ENCODE results near the gene STEAP1B.

Gene STEAP1B

GRCh38 chr7:22397981-22398380 lies 102.0 kb downstream of the STEAP1B start:
- DNase-seq, result no peak

- no peak for DNase-seq
Observed at GRCh38 chr7:22395222-22395621, 104.8 kb downstream of the STEAP1B start.

- DNase-seq, result no peak
Observed at GRCh38 chr7:22394739-22395138, 105.2 kb downstream of the STEAP1B start.

DNA sequence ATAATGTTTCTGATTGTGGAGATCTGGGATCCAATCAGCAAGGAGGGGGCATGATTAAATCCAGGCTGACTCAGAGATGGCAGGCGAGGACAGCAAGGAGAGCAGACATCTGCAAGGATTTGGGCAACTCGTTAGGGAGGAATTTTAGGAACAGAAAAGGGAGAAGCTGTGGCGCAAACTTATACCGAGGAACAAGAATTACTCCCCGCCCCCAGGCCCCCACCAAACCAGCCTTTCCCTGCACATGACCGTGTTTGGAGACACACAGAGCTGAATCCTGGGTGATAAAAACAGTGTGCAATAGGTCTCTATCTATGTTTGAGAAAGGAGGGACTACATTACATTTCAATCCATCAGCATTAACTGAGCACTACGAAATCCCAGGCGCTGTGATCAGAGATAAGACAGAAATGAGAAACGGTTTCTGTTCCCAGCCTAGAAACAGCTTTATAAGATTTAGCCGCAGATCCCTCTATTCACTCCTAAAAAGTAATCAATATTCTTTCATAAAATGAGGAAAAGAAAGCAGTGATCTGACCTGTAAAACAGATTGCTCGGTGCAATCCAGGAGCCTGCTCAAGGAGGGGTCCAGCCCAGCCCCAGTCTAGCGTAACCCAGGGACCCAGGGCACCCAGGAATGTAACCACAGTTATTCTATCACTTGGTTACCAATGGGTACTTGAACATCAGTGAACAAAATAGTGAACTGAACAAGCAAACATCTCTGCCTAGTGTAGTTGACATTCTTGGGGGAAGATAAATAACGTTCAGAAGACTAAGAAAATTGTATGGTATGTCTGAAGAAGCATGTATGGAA lies 105.9 kb downstream of the STEAP1B start:
- DNase-seq, result no peak

DNA sequence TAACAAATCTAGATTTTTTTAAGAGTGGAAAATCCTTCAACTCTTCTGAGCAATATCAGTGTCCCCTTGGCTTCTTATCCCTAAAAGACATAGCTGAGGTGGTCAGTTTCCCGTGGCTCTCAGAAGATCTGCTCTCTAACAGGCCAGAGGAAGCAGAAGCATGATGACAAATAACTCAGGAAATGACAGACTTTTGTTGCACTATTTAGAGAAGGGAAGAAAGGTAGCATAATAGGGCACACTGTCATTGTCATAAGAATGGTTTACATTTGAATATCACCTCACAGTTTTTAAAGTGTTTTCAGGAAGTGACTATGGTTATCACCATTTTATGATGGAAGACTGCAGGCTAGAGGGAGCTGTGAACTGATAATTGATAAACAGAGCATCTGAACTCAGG lies 109.5 kb downstream of the STEAP1B start:
- no peak for DNase-seq

- DNase-seq, result no peak
Observed at GRCh38 chr7:22389892-22390291, 110.1 kb downstream of the STEAP1B start.

DNA sequence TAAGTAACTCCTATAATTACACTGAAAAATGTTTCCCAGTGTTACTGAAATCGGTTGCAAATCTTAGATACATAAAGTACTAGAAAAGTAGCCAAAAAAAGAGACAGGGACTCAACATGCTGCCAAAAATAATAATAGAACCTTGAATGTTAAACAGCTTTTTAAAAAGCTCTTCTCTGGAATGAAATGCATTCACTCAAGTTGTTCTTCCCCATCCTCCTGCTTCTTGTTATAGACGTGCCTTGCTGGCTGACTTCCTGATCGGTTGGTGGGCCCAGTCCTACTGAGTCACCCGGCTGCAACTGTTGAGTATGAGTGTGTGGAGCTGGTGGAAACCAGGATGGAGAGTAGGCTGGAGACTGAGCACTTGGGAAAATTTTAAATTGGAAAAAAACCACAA lies 112.4 kb downstream of the STEAP1B start:
- DNase-seq, result no peak

DNA sequence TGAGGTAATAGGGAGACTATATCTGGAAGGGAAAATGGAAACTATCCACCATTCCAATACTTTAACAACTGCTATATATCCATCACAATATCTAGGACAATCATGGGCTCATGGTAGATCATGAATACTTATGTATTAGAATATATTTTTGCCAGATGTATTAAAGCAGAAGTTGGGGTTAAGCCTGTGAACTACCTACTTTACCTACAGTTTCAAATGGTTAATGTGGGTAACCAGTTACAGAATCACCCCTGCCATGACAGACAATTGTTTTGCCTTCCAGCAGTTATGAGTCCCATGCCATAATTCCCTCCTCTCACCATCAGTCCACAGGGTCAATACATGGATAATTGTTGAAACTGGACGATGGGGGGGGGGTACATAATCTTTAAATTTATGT lies 113.1 kb downstream of the STEAP1B start:
- no peak for DNase-seq

- DNase-seq, result no peak
Observed at GRCh38 chr7:22386206-22386858, 113.7 kb downstream of the STEAP1B start.

GRCh38 chr7:22385326-22385725 lies 114.7 kb downstream of the STEAP1B start:
- DNase-seq, result no peak

DNA sequence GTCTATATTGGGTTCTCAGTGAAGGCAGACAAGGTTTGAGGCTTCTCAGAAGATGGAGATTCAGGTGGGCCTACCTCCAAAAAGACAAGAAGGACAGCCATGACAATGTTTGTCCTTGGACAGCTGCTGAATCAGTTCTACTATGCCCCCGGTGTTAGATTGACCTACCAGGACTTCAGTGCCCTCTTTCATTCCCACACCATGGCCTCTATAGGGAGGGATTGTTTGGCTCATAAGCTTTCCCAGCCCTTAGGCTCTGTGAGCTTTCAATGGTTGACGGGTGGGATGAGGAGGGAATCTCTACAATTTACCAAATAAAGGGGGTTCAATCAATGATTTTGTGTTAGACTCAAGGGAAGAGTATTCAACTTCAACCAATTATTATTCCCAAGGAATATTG lies 119.7 kb downstream of the STEAP1B start:
- DNase-seq, result no peak

DNA sequence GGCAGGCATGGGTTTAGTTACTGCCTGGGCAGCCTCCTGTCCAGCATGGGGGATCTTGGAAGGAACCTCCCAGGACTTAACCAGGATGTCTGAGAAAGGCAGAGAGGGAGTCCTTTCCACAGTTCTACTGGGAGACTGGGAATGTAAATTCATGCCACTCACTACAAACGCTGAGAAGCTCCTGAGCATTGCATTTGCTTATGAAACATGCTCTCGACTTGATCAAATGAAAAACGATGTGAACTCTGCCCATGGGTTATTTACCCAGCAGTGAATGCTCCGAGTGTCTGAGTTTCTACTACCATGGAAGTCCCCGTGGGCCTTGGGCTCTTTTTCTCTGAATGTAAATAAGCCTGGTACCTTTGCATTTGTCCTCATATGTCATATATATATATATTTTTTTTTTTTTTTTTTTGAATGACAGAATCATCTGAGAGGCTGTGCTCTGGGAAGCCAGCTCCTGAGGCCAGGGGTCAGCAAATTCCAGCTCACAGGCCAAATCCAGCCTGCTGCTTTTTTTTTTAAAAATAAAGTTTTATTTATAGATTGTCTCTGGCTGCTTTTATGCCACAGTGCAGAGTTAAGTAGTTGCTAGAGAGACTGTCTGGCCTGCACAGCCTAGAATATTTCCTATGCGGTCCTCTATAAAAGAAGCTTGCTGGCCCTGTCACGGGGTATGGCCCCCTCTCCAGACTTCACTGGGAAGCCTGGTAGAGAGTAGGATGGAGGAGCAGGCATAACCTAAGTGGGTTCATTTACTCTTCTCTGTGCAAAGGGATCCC lies 121.6 kb downstream of the STEAP1B start:
- no peak for DNase-seq

- no peak for DNase-seq
Observed at GRCh38 chr7:22377703-22378102, 122.3 kb downstream of the STEAP1B start.

DNA sequence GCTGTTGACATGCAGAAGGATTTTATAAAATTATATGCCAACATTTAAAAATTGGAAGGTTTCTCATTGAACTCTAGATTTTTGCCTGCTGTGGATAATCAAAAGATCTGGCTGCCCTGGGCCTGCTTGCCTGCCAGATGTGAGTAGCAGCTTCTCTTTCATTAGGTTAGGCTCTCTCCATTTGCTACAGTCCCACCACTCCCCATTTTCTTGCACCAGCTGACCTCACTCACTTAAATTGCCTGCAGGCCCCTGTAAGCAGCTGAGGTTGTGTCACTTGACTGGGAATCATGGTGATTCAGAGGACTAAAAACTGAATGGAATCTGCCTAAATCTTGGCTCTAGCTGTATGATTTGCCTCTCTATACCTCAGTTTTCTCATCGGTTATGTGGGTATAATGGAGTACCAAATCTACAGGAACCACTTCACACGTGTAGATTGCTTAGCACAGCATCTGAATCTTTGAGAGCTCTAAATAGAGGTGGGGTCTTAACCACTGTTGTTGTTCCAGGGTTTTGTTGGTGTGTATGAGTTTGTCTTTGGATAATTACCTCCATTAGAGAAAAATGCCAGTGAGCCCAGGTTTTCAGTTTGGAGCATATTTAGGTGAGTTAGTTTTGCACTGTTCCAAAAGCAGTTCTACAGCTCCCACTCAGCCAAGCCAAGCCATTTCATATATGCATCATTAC lies 124.5 kb downstream of the STEAP1B start:
- DNase-seq, result no peak

DNA sequence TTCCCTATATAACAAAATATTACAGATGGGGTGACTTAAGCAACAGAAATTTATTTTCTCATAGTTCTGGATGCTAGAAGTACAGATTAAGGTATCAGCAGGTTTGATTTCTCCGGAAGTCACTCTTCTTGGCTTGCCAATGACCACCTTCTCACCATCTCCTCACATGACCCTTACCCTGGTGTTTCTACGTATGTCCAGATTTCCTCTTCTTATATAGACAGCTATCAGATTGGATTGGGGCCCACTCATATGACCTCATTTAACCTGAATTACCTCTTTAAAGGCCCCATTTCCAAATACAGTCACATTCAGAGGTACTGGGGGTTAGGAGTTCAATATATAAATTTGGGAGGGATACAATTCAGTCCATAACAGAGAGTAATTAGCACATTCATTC lies 126.1 kb downstream of the STEAP1B start:
- DNase-seq, result no peak

- DNase-seq, result no peak
Observed at GRCh38 chr7:22373388-22373787, 126.6 kb downstream of the STEAP1B start.

- DNase-seq, result peak; percentile 32
Observed at GRCh38 chr7:22372863-22373262, 127.1 kb downstream of the STEAP1B start.

DNA sequence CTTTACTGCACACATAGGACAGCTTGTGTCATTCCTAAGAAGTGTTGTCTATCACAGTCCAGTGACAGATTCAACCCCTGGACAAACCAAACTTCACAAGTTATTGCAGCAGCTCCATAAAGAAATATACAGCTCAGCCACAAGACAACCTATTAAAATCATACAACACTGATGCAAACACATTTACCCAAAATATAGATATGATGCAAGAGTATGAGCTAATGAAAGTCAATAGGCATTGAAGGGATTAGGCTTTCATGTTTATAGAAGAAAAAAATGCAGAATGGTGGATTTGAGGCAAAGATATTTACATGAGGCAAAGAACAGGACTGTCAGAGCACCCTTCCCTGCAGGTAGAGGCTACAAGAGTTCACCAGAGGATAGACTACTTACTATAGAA lies 128.1 kb downstream of the STEAP1B start:
- DNase-seq, result no peak

Data from NCI-H1048 (cell line).